ENCODE measurements around the gene EHHADH. TPM values are rescaled to one million over a fixed set of nuclear protein-coding genes. Genes with fewer than 3 reads are reported as not detected.

The EHHADH gene
- total and polyA plus RNA-seq, 9 of the 15 experiments (the other 6 are each of a cell fraction or from before 2014, with no cell fraction given): 3.6 to 6.4 (median 5.4) TPM

GRCh38 chr3:185207481-185207880 is 46.4 kb downstream of the EHHADH start:
- Histone ChIP-seq H4K20me1 (replicated peaks; ENCODE audit: control insufficient read depth, insufficient read depth, low read length) (no peaks in the 10 kb centered on the region), H3K36me3 (ENCODE audit: control insufficient read depth, insufficient read depth, low read length) (no peaks in the 10 kb centered on the region), H3K9ac (ENCODE audit: insufficient read depth in 1 of 2, low read depth in 2 of 2, low read length in 2 of 2) (no peak overlapping the region), H3K4me3 (no peak overlapping the region), H3K27me3 (ENCODE audit: control insufficient read depth in 2 of 2, insufficient read depth in 2 of 2, low read length in 2 of 2) (no peaks in the 10 kb centered on the region), H3K9me3 (replicated peaks; ENCODE audit: control insufficient read depth, insufficient read depth, low read depth, low read length) (no peaks in the 10 kb centered on the region), H3K4me2 (ENCODE audit: insufficient read depth, low read length) (no peak overlapping the region), H3K4me1 (replicated peaks in 1 of 2; ENCODE audit: control insufficient read depth in 2 of 2, insufficient read depth in 2 of 2, low read length in 2 of 2) (no peaks in the 10 kb centered on the region), H2AFZ (ENCODE audit: low read depth, low read length) (no peak overlapping the region), H3K79me2 (ENCODE audit: control insufficient read depth, insufficient read depth, low read length) (no peaks in the 10 kb centered on the region), H3K27ac (ENCODE audit: extremely low read depth, low read depth, low read length) (no peak overlapping the region), H3K9me1 (ENCODE audit: control insufficient read depth, insufficient read depth, low read length) (no peaks in the 10 kb centered on the region)
- no peak for DNase-seq (ENCODE audit: extremely low read depth in 1 of 4, low spot score in 3 of 4)
- no peak for ATAC-seq
- no TSS peak for BruUV-seq (replicated peaks)
- FAIRE-seq: no peak
- ChIA-PET CTCF (ENCODE audit: low intra/inter-chr PET ratio) (no interaction called here), POLR2A (no interaction called here)
- WGBS (ENCODE audit: insufficient coverage, low coverage, missing lambda C conversion rate): 4% methylated on average over 2 of the region's 2 CpGs
- intact Hi-C loops (cut with micrococcal nuclease) (no loop called here), in situ Hi-C loops (cut with MboI) (no loop called here)
- TF ChIP-seq SIN3B (IDR thresholded peaks at IDR 0.05; ENCODE audit: low read depth) (no peak), RNF219 (CRISPR knock-in tag; IDR thresholded peaks at IDR 0.05) (no peak), ARID4B (CRISPR knock-in tag; IDR thresholded peaks at IDR 0.05) (no peak), MAFF (IDR thresholded peaks at IDR 0.05; ENCODE audit: low read length) (no peak)
- TF ChIP-seq, protein P1, sequence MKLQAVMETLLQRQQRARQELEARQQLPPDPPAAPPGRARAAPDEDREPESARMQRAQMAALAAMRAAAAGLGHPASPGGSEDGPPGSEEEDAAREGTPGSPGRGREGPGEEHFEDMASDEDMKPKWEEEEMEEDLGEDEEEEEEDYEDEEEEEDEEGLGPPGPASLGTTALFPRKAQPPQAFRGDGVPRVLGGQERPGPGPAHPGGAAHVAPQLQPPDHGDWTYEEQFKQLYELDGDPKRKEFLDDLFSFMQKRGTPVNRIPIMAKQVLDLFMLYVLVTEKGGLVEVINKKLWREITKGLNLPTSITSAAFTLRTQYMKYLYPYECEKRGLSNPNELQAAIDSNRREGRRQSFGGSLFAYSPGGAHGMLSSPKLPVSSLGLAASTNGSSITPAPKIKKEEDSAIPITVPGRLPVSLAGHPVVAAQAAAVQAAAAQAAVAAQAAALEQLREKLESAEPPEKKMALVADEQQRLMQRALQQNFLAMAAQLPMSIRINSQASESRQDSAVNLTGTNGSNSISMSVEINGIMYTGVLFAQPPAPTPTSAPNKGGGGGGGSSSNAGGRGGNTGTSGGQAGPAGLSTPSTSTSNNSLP (IDR thresholded peaks at IDR 0.05; ENCODE audit: borderline replicate concordance, low read depth, low read length): no peak
- TF ChIP-seq, protein P2, sequence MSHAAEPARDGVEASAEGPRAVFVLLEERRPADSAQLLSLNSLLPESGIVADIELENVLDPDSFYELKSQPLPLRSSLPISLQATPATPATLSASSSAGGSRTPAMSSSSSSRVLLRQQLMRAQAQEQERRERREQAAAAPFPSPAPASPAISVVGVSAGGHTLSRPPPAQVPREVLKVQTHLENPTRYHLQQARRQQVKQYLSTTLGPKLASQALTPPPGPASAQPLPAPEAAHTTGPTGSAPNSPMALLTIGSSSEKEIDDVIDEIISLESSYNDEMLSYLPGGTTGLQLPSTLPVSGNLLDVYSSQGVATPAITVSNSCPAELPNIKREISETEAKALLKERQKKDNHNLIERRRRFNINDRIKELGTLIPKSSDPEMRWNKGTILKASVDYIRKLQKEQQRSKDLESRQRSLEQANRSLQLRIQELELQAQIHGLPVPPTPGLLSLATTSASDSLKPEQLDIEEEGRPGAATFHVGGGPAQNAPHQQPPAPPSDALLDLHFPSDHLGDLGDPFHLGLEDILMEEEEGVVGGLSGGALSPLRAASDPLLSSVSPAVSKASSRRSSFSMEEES (CRISPR knock-in tag; IDR thresholded peaks at IDR 0.05): no peak
- TF ChIP-seq, protein P3, sequence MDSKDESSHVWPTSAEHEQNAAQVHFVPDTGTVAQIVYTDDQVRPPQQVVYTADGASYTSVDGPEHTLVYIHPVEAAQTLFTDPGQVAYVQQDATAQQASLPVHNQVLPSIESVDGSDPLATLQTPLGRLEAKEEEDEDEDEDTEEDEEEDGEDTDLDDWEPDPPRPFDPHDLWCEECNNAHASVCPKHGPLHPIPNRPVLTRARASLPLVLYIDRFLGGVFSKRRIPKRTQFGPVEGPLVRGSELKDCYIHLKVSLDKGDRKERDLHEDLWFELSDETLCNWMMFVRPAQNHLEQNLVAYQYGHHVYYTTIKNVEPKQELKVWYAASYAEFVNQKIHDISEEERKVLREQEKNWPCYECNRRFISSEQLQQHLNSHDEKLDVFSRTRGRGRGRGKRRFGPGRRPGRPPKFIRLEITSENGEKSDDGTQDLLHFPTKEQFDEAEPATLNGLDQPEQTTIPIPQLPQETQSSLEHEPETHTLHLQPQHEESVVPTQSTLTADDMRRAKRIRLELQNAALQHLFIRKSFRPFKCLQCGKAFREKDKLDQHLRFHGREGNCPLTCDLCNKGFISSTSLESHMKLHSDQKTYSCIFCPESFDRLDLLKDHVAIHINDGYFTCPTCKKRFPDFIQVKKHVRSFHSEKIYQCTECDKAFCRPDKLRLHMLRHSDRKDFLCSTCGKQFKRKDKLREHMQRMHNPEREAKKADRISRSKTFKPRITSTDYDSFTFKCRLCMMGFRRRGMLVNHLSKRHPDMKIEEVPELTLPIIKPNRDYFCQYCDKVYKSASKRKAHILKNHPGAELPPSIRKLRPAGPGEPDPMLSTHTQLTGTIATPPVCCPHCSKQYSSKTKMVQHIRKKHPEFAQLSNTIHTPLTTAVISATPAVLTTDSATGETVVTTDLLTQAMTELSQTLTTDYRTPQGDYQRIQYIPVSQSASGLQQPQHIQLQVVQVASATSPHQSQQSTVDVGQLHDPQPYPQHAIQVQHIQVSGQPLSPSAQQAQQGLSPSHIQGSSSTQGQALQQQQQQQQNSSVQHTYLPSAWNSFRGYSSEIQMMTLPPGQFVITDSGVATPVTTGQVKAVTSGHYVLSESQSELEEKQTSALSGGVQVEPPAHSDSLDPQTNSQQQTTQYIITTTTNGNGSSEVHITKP (IDR thresholded peaks at IDR 0.05; ENCODE audit: partially characterized antibody): no peak

All from K562 (cell line).